Activated CD8-positive, alpha-beta memory T cell treated with anti-CD3 and anti-CD28 coated beads, Interleukin-2, amount 50 U/mL, for 24 hours (primary cell): ENCODE measurements around the gene NLRC5.
"Not testable (repeated sequence)": the region's sequence is repeated elsewhere in the genome, so short reads cannot be mapped to it uniquely, and the experiment has no call there.

Experiments used
- DNase-seq: peaks from one replicate; pipeline ENCODE4 v3.0.0-alpha.2; 2020; ENCODE audit errors: extremely low read depth

Gene NLRC5

DNA sequence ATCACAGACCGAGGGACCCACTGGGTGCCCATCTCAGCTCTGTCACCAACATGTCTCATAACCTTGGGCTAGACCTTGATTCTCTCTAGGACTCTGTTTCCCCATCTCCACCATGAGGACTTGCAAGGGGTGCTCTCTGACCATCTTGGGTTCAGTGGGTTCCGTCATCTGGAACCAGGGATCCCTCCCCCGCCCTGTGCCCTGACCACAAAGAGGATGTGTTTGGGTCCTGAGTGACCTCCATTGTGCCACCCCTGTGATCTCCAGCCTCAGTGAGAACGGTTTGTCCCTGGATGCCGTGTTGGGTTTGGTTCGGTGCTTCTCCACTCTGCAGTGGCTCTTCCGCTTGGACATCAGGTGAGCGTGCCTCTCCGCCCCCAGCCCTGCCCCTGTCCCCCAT is 53.9 kb downstream of the NLRC5 start:
- DNase-seq: no peak

- no peak for DNase-seq
Observed at GRCh38 chr16:57044931-57045693, 55.8 kb downstream of the NLRC5 start.

- no peak for DNase-seq
Observed at GRCh38 chr16:57045694-57046381, 56.5 kb downstream of the NLRC5 start.

GRCh38 chr16:57048095-57048494 is 58.7 kb downstream of the NLRC5 start:
- no peak for DNase-seq

GRCh38 chr16:57049678-57050077 is 60.3 kb downstream of the NLRC5 start:
- DNase-seq: no peak

GRCh38 chr16:57051696-57052228 is 62.4 kb downstream of the NLRC5 start:
- DNase-seq: no peak

- DNase-seq: no peak
Observed at GRCh38 chr16:57053206-57053605, 63.8 kb downstream of the NLRC5 start.

DNA sequence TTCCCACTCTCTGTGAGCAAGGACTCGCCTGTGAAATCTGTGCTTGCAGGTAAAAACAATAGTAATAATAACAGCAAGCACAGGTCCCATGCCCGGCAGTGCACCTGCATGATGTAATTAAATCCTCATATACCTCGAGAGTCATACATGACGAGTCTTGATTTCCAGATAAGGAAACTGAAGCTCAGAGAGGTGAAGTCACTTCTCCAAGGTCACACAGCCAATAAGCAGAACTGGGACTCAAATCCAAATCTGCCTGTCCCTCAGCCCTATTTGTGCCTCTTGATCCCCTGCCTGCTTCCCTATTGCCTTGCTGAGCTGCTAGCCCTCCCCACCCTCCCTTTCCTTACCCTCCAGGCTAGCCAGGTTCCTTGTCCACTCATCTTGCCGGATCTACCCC is 65.0 kb downstream of the NLRC5 start:
- no peak for DNase-seq

GRCh38 chr16:57054771-57055170 is 65.4 kb downstream of the NLRC5 start:
- no peak for DNase-seq

DNA sequence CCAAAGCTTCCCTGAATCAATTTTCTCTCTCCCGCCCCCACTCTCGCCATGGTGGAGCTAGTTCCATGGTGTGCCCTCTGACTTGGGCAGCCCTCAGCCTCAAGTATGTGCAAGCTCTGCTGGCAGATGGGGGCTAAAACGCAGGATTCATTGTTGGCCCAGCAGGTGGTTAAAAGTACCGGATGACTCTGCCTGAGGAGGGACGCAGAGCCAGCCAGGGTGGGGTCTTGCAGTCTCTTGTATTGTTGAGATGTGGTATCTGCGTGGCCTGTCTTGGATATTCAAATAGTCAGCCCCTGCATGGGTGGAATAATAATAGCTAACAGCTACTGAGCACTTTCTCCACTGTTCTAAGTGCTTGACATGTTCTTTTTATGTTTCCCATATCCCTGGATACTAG is 66.3 kb downstream of the NLRC5 start:
- DNase-seq: no peak

DNA sequence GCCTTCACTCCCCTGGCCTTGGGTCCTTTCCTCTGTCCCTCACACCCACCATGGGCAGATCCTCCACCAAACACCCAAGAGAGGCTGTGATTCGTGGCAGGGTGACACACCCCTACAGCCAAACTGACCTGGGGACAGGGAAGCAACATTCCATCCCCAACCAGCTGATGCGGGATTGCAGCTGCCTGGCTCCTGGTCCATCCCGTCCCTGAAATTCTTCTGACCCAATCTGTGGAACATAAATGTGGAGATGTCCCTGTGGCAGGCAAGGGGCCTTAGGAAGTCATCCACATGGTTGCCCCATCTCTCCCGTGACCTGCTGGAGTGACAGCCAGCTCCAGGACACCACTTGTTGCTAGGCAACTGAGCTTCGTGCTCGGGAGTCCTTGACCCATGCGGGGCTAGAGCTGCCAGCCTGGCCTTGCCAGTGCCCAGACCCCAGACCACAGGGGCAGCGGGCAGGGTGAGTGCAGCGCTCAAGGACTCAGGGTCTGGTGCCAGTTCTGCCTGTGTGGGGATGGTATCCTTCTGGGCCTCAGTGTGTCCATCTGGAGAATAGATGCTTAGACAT is 69.0 kb downstream of the NLRC5 start:
- no peak for DNase-seq

- DNase-seq: no peak
Observed at GRCh38 chr16:57060323-57061083, 71.1 kb downstream of the NLRC5 start.

- DNase-seq: no peak
Observed at GRCh38 chr16:57061084-57061905, 71.9 kb downstream of the NLRC5 start.

- DNase-seq: no peak
Observed at GRCh38 chr16:57062329-57062728, 73.0 kb downstream of the NLRC5 start.

DNA sequence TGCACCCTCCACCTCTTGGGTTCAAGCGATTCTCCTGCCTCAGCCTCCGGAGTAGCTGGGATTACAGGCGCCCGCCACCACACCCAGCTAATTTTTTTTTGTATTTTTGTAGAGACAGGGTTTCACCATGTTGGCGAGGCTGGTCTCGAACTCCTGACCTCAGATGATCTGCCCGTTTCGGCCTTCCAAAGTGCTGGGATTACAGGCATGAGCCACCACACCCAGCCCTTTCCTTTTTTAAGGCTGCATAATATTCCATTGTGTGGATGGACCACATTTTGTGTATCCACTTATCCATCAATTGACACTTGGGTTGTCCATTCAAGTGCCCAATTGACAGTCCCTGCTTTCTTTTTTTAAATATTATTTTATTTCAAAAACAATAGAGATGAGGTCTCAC is 73.8 kb downstream of the NLRC5 start:
- not testable (repeated sequence) for DNase-seq

GRCh38 chr16:57064995-57065394 is 75.6 kb downstream of the NLRC5 start:
- DNase-seq: no peak

GRCh38 chr16:57066625-57067024 is 77.3 kb downstream of the NLRC5 start:
- no peak for DNase-seq

DNA sequence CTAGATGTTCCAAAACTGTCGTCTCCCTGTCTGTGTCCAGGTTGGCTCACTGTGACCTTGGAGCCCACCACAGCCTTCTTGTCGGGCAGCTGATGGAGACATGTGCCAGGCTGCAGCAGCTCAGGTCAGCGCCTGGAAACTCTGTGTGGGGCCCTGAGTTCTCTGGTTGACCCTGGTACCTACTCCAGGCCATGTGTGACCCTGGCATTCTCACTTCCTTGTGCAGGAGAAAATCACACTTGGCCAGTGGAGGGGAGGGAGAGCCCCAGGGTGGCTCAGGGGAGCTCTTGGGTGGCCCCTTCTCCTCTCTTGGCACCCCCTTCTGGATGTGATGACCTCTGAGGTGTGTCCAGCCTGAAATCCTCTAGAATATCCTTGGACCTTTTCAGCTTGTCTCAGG is 78.0 kb downstream of the NLRC5 start:
- no peak for DNase-seq

DNA sequence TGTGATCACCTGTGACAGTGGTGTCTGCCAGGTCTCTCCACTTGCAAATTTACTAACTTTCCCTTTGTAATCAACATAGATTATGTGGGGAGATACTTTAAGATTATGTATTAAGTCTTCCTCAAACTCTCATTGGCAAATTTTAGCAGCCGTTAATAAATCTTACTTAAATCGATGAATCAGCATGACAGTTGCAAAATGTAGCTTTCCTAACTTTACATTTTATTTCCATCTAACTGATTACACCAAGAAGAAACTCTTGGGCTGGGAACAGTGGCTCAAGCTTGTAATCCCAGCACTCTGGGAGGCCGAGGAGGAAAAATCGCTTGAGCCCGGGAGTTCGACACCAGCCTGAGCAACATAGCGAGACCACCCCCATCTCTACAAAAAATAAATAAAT is 79.7 kb downstream of the NLRC5 start:
- DNase-seq: no peak

- DNase-seq: no peak
Observed at GRCh38 chr16:57069635-57070370, 80.4 kb downstream of the NLRC5 start.

DNA sequence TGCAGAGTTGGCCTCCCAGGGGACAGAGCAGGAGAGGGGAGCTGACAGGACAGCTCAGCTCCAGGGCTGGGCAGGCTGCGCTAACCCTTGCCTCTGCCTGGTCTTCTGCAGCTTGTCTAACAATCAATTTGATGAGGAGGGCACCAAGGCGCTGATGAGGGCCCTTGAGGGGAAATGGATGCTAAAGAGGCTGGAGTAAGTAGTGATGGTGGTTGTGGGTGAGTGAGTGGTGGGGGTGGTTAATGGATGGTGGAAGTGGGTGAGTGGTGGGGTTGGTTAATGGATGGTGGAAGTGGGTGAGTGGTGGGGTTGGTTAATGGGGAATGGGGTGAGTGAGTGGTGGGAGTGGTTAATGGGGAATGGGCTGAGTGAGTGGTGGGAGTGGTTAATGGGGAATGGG is 81.1 kb downstream of the NLRC5 start:
- DNase-seq: no peak
